B cell (primary cell): ENCODE data around the gene IP6K2.

Experiments
- CTCF ChIP-seq: fragments of 200-600 bp; IDR thresholded peaks from one replicate; pipeline ENCODE4 v1.8.0; 2022; ENCODE audit warnings: antibody characterized with exemption, mild to moderate bottlenecking
- EZH2 ChIP-seq: IDR thresholded peaks from 2 replicates; pipeline ENCODE4 v1.6.1; 2012; ENCODE audit warnings: borderline replicate concordance, low read depth, mild to moderate bottlenecking, moderate library complexity, low read length; ENCODE audit not compliant: insufficient read depth, poor library complexity, severe bottlenecking

- TF ChIP-seq CTCF, result no peak
- no peak for TF ChIP-seq EZH2
Observed at GRCh38 chr3:48639944-48640606, 76.9 kb downstream of the IP6K2 start.
